Measurements from ENCODE around the gene UAP1L1.

GRCh38 chr9:137067860-137068538, 9.3 kb upstream of the UAP1L1 start:
- peak; percentile 89 for TF ChIP-seq CTCF (IDR thresholded peaks at IDR 0.05)
- no peak for TF ChIP-seq ZFX (IDR thresholded peaks at IDR 0.05; ENCODE audit: borderline replicate concordance)
